Anterior cingulate cortex (tissue), 58 donors: Measurements from ENCODE around the gene CD37.

Experiments used
- DNase-seq, 58 donors: peaks; one replicate each; lab custom pipeline; 2025; lab: John Stamatoyannopoulos, UW

Gene CD37

DNA sequence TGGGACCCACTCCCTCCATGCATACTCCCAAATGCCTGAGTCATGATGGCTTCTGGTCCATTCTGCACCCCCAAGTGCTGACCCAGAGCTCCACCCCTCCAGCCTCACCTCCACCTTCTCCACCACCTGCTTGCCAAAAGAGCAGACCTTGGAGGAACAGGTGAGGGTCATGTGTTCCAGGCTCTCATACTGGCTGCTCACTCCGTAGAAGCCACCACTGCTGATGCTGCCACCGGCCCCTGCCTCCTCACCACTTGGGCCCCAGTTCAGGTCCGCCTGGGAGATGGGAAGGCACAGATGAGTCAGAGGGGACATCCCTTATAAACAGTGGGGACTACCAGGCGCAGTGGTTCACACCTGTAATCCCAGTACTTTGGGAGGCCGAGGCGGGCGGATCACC lies 7.9 kb downstream of the CD37 start:
- DNase-seq: no peak

DNA sequence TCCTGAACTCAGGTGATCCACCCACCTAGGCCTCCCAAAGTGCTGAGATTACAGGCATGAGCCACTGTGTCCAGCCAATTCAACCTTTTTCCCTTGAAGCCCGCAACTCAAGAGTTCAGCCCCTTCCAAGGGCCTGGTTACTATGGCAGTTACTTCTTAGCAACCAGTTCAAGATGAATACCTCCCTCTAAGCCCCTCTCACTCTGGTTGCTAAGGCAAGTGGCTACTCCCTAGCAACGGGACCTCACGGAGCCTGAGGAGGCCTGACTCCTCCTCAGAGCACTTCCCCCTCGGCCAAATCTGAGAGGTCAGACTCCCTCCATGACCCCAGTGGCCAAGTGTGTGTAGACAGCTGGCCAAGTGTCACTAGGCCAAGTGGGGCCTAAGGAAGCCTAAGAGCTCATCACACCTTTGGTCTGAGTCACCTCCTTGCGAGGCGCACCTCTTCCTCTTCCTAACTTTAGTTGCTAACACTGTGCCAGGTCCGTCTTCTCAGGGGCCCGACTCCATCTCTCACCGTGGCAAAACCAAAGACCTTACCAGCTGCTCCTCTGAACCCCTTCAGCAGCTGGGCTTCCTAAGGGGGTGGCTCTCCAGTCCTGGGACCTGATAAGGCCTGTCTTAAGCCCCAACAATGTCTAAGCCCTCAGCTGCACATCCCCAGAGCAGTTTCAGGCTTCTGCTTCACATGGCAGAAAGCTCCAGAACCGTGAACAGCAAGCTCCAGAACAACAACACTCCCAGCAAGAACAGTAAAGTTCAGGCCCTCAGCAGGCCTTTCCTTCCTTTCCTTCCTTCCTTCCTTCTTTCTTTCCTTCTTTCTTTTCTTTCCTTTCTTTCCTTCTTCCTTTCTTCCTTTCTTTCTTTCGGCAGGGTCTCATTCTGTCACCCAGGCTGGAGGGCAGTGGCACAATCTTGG lies 9.6 kb downstream of the CD37 start:
- DNase-seq: no peak

DNA sequence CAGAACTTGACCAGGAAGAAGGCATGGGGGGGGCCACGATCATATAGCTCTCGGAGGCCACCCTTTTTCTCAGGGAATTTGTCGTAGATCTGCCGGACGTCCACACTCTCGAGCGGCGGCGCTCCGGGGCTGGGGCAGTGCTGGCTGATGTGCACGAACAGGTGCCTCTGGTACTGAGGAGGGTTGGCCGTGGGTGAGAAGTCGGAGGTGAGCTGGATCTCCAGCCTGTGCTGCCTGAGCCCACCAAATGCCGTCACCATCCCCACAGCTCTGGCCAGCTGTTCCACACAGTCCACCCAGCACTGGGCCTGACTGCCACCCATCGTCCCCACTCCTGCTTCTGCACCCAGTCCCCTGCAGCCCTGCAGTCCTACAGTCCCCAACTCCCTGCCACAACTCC lies 12.0 kb downstream of the CD37 start:
- DNase-seq: no peak

DNA sequence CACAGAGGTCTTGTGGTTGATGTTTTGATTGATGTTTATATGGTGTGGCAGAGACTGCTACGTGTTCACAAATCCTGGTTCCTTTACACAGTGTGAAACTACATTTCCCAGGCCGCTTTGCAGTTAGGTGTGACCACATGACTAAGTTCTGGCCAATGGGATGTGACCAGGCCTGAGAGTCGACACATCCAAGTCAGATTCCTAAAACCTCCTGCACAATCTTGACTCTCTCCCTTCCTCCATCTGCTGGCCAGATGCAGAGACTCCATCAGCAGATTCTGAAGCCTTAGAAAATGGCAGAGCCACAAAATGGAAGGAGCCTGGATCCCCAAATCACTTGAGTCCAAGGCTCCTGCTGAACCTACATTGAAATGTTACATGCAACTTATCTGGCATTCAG lies 12.6 kb downstream of the CD37 start:
- DNase-seq: peak in 18 of 58 donors; percentile 2 to 58 (median 16)

DNA sequence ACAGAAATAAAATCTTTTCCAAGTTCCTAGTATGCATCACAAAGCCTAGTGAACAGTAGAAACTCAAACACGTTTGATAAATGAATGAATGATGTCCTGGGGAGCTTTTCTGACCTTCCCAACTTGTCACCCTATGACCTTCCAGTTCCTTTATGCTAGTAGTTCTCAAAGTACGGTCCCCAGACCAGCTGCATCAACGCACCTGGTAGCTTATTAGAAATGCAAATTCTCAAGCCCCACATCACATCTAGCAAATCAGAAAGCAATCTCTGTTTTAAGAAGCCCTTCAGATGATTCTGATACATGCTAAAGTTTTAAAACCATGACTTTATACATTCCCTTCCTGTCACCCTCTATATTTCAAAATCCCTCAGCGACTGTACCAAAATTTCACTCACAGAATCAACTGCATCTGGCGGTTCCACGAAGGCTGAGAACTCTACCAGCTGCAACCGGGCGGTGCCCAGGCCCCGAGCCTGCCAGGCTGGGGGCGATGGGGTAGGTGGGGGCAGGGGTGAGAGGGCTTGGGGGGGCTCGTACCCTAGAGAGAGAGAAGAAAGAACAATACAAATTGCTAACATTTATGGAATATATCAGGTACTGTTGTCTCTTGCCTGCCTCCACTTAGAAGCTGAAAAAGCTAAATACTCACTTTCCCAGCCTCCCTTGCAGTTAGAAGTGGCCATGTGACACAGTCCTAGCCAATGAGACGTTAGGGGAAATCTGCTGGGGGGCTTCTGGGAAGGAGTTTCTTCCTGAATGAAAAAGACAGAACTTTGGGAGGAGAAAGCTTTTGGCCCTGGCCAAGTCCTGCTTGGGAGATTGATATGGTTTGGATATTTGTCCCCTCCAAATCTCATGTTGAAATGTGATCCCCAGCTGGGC lies 13.3 kb downstream of the CD37 start:
- DNase-seq: no peak

DNA sequence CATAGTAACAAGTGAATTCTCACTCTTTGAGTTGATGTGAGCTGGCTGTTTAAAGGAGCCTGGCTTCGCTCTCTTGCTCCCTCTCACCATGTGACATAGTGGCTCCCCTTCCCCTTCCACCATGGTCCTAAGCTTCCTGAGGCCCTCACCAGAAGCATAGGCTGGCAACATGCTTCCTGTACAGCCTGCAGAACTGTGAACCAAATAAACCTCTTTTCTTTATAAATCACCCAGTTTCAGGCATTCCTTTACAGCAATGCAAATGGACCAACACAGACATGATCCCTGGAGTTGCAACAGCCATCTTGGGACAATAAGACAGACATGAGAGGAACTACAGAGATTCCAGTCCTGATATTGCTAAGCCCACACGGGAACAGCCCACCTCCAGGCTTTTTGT lies 14.4 kb downstream of the CD37 start:
- DNase-seq: no peak

DNA sequence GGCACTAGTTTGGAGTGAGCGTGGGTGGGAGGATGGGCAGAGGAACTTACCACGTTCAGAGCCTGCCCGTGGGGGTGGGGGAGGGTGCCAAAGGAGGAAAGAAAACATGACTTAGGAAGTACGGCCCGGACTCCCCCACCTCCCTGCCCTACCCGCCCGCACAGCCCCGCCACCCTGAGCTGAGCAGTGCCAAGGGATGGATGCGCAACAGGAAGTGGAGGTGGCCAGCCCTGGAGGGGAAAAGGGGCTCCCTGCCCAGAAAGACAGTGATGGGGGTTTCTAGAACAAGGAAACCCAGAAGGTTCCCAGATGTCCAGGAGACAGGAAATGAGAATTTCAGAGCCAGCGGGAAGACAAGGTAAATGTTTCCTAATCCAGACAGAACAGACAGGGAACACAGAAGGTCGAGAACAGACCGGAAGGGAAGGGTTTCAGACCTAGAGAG lies 20.7 kb downstream of the CD37 start:
- DNase-seq: no peak

DNA sequence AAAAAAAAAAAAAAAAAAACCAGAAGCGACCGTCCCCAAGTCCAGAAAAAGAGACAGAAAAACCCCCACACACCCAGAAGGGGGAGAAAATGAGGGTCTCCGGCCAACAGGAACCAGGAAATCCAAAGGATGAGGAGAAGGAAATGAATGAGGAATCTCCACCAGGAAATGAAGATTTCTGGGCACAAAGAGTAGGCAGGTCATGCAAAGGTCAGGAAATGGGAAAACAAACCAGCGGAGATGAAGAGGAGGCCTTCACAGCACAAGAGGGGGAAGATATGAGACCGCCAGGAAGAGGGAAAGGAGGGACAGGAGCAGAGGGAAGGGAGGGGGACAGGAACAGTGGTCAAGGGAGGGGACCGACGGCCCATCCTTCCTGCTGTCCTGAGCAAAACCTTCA lies 21.2 kb downstream of the CD37 start:
- DNase-seq: no peak

DNA sequence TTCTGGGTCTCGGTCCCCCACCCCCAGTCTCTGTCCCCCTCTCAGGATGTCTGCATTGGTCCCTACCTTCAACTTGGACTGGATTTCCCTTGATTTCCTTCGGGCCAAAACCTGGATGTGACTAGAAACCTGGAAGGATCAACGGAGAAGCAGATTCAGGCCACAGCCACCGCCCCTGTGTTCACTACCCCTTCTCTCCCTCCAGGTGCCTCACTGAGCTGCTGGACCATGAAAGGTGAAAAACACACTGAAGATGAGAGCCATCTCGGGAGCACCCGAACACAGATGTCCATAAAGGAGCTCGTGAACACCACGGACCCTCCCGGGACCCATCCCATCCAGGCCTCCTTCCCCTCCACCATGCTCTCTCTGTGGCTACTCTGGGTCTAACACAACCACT lies 22.0 kb downstream of the CD37 start:
- DNase-seq: no peak

DNA sequence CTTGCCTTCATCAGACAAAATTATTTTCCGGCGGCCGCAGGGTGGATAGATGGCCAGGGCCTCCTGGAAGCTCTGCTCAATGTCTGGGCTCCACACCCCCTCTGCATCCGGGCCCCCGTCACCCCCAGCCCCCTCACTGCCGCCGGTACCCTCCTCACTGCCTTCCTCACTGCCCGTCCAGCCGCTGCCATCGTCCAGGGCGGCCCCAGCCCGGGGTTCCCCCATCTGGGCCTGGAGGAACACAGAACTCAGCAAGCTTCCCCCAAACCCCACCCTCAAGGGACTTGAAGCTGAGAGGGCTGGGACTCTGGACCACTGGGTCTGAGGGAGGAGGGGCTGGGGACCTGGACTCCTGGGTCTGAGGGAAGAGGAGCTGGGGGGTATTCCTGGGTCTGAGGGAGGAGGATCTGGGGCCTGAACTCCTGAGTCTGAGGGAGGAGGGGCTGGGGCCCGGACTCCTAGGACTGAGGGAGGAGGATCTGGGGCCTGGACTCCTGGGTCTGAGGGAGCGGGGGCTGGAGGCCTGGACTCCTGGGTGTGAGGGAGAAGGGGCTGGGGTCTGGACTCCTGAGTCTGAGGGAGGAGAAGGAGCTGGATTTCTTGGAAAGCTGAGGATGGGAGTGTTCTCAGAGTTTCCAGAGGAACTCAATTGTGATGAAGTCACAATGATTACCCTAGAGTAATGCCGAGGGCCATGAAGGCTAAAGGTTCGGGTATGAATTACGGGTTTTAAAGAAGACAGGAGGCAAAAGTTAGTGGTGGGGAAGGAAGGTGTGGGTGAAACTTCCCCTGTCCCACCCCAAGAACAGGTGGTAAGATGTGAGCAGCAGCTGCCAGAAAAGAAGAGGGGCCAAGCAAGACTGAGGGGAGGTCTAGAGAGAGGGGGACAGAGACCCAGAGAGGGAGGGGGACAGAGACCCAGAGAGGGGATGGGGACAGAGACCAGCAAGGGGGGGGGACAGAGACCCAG lies 24.9 kb downstream of the CD37 start:
- DNase-seq: no peak

DNA sequence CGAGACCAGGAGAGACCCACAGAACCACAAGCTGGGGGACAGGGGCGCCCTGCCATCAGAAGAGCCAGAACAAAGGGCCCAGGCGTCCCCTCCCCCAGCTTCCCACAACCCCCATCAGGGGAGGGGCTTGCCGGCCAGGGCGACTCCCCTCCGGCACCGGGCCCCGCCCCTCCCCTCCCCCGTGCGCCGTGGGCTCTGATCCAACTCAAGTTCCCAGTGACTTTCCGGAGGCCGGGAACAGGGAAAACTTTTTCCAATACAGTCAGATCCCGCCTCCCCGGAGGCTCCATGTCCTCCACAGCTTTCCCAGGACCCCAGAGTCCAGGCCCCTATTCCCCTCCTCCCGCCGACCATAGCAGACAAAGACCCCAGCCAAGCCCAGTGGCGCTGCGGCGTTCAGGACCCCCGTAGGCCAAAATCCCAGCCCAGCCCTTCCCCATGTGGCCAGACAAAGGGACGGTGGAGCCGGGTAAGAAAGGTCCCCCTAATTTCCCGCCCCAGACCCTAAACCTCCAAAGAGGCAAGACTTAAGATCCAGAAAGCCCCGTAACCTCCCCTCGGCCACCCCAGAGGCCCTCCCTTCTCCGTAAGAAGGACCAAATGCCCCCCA lies 26.3 kb downstream of the CD37 start:
- peak in 2 of 58 donors; percentile 11 to 25 for DNase-seq

DNA sequence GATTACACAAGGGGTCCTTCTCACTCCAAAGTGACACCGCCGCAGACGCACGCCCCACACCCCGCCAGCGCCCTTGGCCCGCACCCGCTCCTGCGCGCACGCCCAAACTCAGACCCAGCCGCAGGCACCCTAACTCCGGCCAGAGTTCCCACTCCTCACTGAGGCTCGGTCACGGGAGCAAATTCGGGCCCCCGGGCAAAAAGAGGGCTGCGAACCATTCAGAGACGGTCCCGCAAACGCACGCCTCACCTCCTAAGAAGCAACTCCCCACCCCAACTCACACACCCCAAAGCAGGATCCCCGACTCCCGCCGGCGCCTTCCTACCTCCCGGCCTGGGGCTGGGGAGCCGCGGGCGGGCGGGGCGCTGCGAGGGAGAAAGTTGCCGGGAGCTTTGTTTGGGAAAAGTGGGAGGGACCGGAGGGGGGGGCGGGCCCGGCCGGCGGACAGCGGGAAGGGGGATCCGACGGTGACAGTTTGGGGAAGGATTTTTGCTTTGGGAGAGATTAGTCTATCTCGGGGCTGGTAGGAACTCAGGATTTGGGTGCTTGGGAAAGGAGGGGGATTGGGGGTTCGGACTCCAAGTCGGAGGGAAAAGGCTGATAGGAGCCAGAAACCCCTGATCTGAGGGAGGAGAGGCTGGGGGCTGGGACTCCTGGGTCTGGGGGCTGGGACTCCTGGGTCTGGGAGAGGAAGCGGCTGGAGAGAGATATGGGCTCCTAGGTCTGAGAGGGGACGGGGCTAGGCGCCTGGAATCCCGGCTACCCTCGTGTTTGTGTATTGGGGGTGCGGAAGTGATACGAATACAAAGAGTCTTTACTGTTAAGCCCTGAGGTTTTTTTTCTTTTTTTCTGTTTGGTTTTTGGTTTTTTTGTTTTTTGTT lies 27.1 kb downstream of the CD37 start, which contains the start of gene TEAD2:
Gene TEAD2 (minus strand): TSS at position 369 of the 881 bp plus-strand sequence. CDS start 2,341 bp downstream, outside the sequence.
- DNase-seq: peak in 1 of 58 donors; percentile 16

DNA sequence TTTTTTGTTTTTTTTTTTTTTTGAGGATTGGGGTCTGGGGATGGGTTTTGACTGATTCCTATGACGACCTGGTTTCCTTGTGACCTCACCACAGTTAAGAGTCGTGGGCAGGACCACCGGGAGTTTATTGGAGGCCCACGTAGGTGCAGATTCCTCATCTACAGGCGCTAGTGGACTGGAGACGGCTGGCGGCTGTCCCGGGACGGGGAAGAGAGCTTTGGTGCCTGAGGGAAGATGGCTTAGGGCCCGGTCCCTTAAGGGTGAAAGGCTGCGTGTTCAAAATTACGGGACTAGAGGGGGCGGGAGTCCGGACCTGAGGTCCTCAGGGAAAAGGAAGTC lies 27.7 kb downstream of the CD37 start:
- DNase-seq: no peak

DNA sequence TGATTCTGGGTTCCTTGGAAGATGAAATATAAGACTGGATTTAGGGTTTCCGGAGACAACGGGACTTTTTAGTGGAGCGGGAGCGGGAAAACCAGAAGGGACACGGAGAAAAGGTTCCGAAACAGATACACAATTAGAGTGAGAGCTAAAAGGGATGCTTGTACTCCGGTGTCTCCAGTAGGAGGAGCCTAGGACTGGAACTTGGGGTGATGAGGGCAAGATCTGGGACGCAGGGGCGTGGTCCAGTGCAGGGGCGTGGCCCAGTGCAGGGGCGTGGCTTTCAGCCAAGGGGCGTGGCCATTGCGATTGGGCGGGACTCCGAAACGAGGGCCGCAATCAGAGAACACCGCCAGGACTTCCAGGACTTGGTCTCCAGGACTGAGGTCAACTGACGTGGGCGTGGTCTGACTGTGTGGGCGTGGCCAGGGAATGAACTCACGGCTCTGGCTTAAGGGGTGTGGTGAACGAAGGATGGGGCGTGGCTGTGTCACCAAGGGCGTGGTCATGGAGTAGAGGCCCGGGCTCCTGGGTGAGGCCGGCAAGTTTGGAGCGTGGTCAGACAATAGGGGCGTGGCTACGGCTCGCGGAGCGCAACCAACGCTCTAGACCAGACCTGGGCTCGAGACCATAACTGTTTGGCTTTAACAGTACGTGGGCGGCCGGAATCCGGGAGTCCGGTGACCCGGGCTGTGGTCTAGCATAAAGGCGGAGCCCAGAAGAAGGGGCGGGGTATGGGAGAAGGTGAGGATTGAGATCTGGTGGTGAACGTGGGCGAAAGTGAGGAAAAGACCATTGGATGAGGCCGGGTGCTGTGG lies 28.3 kb downstream of the CD37 start, which contains the start of gene DKKL1:
Gene DKKL1 (plus strand): TSS at position 610 of the 815 bp plus-strand sequence. CDS start 122 bp downstream, at position 732.
- peak in 29 of 58 donors; percentile 1 to 73 (median 16) for DNase-seq

DNA sequence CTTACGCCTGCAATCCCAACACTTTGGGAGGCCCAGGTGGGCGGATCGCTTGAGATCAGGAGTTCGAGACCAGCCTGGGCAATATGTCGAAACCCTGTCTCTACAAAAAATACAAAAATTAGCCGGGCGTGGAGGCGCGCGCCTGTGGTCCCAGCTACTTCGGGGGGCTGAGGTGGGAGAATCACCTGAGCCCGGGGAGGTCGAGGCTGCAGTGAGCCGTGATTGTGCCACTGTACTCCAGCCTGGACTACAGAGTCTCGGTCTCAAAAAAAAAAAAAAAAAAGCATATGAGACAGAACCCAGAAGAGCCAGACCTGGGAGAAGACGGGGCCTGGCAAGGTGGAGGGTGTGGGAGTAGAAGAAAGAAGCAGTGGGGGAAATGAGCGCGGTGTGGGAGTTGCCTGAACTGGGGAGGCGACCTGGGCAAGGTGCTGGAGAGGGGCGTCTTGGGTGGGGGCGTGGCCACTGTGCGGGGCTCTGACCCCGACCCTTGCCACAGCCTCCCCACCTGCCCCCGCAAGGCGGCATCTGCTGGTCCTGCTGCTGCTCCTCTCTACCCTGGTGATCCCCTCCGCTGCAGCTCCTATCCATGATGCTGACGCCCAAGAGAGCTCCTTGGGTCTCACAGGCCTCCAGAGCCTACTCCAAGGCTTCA lies 29.0 kb downstream of the CD37 start:
- no peak for DNase-seq

DNA sequence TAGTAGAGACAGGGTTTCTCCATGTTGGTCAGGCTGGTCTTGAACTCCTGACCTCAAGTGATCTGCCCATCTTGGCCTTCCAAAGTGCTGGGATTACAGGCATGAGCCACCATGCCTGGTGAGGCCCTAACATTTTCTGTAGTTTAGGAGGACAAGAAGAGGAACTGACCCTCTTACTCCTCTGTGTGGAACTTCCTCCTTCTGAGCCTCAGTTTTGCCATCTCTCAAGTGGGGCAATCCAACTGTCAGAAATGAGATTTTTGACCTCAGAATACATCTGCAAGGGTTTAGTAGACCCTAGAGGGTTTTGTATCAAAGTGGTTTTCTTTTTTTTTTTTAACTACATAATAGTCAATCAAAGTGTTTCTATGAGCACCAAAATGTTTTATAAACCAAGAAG lies 30.9 kb downstream of the CD37 start:
- no peak for DNase-seq

DNA sequence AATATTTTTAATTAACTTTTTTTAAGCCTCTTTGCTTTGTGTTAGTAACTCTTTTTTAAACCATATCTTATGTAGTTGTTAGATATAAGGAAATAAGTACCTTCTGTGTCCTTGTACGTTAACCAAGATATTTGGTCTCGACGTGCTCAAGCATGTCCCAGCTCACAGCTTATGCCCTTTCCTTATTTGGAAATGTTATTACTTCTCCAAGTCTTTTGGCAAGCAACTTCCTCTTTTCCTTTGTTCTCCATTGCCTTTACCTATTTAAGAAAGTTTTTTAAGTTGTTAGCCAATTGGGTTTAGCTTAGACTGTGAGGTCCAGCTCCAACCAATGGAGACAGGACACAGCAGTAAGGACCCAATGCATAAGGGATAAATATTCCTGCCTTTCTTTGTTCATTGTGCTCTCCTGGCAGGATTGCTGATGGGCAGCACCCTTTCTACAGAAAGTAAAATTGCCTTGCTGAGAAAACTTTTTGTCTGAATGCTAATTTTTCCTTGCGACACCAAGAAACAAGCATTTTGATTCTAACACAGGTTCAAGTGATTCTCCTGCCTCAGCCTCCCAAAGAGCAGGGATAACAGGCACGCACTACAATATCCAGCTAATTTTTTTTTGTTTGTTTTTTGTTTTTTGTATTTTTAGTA lies 33.6 kb downstream of the CD37 start:
- no peak for DNase-seq
